Measurements from ENCODE around the gene DICER1.

Gene DICER1

DNA sequence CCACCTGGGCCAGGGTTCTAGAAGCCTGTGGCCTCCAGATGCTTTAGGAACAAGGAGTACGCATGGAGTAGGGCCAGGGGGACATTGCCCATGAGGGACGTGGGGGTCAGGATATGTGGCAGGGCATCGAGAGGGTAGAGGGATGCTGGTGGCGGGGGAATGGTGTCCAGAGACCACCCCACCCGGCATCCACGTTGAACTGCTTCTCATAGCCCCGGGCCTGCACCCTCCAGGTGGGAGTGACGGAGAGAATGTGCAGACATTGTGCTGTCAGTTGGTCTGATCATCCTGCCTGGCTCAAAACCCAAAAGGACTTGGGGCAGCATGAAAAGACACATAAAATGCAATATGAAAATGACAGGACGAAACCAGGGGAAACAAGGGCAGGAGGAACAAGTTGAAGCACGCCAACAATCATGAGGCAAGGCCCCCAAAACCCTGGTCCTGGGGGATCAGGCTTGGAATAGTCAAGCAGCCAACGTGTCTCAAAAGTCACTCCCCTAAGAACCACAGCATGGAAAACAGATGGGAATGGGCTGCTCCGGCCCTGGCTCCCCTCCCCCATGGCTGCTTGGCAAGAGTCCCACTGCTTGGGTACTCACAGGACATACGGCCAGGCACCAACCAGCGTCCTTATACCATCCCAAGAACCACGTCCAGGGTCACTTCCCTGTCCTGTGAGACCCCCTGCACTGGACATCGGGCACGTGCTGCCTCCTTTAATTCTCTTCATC is 117.9 kb downstream of the DICER1 start:
- Histone ChIP-seq H3K4me3 (ENCODE audit: insufficient read depth, low read depth, low read length, poor library complexity, severe bottlenecking) (no peak overlapping the region), H3K27ac (ENCODE audit: insufficient read depth, low read length, poor library complexity, severe bottlenecking) (no peak overlapping the region), H3K27me3 (replicated peaks; ENCODE audit: control insufficient read depth, insufficient read depth, low read length, poor library complexity, severe bottlenecking) (no peaks in the 10 kb centered on the region), H3K4me1 (ENCODE audit: control insufficient read depth, insufficient read depth, low read length, poor library complexity, severe bottlenecking) (no peaks in the 10 kb centered on the region), H3K36me3 (ENCODE audit: control insufficient read depth, insufficient read depth, low read length) (no peaks in the 10 kb centered on the region), H3K9me3 (ENCODE audit: control insufficient read depth, low read length) (no peaks in the 10 kb centered on the region)
- no peak for DNase-seq

DNA sequence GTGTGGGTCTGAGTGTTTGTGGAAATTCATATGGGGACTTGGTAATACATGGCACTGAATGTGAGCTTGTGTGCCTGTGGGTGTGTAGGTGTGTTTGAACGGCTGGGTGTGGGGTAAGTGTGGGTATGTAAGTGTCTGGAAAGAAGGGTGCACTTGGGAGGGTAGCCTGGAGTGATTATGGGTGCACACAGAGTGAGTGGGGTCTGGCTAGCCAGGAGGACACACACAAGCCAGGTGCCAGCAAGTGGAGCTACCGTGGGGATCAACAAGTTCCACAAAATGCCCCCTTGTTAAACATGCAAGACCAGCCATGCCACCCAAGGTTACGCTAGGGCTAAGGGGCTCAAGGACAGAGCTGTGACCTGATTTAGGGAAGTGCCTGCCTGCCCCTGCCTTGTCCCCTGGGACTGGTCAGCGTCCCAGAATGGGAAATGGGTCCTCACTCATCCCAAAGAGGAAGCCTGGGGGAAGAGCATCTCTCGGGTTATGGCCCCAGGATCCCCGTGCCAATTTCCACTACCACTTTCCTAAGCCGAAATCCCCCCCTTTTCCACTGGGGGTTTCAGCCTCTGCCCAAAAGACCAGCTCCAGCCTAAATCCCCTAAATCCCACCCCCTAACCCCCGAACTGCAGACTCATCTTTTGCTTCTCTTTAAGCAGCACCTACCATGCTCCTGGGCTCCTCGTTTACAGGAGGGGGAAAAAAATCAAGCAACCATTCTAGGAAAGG is 118.6 kb downstream of the DICER1 start:
- Histone ChIP-seq H3K36me3 (ENCODE audit: control insufficient read depth, insufficient read depth, low read length) (no peaks in the 10 kb centered on the region), H3K27me3 (replicated peaks; ENCODE audit: control insufficient read depth, insufficient read depth, low read length, poor library complexity, severe bottlenecking) (no peaks in the 10 kb centered on the region), H3K4me1 (ENCODE audit: control insufficient read depth, insufficient read depth, low read length, poor library complexity, severe bottlenecking) (no peaks in the 10 kb centered on the region), H3K9me3 (ENCODE audit: control insufficient read depth, low read length) (no peaks in the 10 kb centered on the region), H3K27ac (ENCODE audit: insufficient read depth, low read length, poor library complexity, severe bottlenecking) (no peak overlapping the region), H3K4me3 (ENCODE audit: insufficient read depth, low read depth, low read length, poor library complexity, severe bottlenecking) (no peak overlapping the region)
- no peak for DNase-seq

DNA sequence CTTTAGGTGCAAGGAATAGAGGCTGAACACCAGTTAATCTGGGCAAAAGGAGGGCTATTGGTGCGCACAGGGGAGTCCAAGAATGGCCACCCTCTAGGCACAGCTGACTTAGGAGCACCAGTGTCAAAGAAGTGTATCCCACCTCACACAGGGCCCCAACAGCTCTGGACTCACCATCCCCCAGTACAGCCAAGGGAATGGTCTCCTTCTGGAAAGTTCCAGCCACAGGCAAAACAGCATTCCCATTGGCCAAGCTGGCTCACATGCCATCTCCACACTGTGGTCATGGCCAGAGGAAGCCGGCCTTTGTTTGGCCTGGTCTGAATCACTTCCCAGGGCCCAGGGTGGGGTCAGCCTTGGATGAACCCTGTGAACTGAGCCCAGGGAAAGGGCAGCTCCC is 120.1 kb downstream of the DICER1 start:
- no peaks in the 10 kb centered on the region for H3K9me3 ChIP-seq (ENCODE audit: control insufficient read depth, low read length)
- no peak overlapping the region for H3K27ac ChIP-seq (ENCODE audit: insufficient read depth, low read length, poor library complexity, severe bottlenecking)
- H3K4me1 ChIP-seq (ENCODE audit: control insufficient read depth, insufficient read depth, low read length, poor library complexity, severe bottlenecking): no peaks in the 10 kb centered on the region
- H3K4me3 ChIP-seq (ENCODE audit: insufficient read depth, low read depth, low read length, poor library complexity, severe bottlenecking): no peak overlapping the region
- no peak for DNase-seq
- no peaks in the 10 kb centered on the region for H3K27me3 ChIP-seq (replicated peaks; ENCODE audit: control insufficient read depth, insufficient read depth, low read length, poor library complexity, severe bottlenecking)
- H3K36me3 ChIP-seq (ENCODE audit: control insufficient read depth, insufficient read depth, low read length): no peaks in the 10 kb centered on the region

All from effector memory CD4-positive, alpha-beta T cell (primary cell).